GM10266 (cell line): Measurements from ENCODE around the gene MAGEA10.

Experiments
- DNase-seq: peaks from one replicate; pipeline ENCODE4 v3.0.0; 2012; ENCODE audit errors: extremely low spot score
- TF ChIP-seq, protein P1 (sequence below): IDR thresholded peaks from 2 replicates; pipeline ENCODE4 v1.5.1; 2012; ENCODE audit warnings: mild to moderate bottlenecking, low read depth; ENCODE audit not compliant: control insufficient read depth, insufficient read depth; ENCODE audit errors: missing control alignments

MAGEA10 gene

DNA sequence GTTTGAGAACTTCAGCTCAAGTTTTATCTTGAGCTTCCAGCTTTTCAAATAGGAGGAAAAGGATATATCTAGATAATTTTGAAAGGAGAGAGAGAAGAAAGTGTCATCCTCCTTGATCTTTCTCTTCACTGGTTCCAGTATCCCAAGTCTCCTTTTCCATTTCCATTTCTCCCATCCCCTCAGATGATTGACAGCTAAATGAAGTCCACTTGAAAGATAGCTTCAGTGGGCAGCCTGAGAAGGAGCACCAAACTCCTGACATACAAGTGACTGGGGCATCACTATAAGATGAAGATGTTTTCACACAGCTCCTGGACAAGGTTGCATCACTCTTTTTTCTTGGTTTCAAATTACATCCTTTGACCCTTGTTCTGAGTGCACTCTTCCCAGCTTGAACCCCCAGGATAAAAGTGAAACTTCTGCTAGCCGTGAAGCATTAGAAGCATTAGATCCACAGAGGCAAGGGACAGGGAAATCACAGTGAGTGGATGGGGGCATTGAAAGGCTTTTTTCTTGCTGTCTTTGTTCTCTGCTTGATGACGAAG, 17.5 kb upstream of the MAGEA10 start:
- TF ChIP-seq, protein P1, sequence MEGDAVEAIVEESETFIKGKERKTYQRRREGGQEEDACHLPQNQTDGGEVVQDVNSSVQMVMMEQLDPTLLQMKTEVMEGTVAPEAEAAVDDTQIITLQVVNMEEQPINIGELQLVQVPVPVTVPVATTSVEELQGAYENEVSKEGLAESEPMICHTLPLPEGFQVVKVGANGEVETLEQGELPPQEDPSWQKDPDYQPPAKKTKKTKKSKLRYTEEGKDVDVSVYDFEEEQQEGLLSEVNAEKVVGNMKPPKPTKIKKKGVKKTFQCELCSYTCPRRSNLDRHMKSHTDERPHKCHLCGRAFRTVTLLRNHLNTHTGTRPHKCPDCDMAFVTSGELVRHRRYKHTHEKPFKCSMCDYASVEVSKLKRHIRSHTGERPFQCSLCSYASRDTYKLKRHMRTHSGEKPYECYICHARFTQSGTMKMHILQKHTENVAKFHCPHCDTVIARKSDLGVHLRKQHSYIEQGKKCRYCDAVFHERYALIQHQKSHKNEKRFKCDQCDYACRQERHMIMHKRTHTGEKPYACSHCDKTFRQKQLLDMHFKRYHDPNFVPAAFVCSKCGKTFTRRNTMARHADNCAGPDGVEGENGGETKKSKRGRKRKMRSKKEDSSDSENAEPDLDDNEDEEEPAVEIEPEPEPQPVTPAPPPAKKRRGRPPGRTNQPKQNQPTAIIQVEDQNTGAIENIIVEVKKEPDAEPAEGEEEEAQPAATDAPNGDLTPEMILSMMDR, result no peak
- DNase-seq, result no peak

DNA sequence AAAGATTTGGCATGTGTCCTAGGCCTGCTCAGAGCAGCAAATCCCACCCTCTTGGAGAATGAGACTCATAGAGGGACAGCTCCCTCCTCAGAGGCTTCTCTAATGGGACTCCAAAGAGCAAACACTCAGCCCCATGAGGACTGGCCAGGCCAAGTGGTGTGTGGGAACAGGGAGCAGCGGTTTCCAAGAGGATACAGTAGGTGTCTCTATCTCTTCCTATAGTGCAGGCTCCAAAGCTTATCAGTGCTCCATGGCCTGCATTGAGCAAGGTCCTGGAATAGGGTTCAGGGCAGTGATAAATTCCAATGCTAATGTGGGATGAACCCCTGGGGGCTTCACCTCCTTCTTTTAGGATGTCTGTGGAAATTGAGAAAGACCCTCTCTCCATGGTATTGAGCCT, 15.7 kb upstream of the MAGEA10 start:
- TF ChIP-seq, protein P1, result no peak
- DNase-seq, result no peak

DNA sequence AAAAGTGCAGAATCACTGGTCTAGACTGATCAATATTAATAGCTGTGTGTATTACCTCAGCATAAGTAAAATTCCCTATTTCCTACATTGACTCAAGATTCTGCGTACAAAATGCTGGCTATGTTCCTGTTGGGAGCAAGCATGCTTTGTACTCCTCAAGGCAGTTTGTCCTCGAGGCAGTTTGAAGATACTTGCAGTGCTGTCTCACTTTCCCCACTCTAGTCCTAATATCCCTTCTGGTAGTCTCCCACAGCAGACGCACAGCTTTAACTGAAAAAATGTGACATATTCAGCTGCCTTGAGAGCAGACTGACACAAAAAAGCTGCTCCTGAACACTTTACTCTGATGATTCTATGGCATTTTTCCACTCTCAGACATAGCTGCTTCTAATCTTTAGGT, 12.9 kb upstream of the MAGEA10 start:
- TF ChIP-seq, protein P1, result no peak
- no peak for DNase-seq

DNA sequence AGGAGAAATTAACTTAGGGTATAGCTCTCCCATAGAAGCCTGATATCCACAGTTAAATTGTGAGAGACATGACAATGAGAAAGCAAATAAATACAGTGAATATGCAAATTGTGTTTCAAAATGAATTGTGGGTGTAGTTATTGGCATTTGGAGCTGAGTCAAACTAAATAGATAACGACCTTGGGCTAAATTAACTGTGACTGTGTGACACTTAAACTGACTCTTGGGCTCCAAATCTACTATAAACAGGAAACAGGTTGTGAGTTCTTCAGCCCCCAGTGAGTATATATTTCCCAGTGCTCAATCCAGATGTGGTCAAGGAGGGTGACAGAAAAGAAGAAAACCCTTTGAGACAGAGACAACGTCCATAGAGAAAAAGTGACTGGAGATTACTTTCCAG, 11.3 kb upstream of the MAGEA10 start:
- no peak for DNase-seq
- TF ChIP-seq, protein P1, result no peak

DNA sequence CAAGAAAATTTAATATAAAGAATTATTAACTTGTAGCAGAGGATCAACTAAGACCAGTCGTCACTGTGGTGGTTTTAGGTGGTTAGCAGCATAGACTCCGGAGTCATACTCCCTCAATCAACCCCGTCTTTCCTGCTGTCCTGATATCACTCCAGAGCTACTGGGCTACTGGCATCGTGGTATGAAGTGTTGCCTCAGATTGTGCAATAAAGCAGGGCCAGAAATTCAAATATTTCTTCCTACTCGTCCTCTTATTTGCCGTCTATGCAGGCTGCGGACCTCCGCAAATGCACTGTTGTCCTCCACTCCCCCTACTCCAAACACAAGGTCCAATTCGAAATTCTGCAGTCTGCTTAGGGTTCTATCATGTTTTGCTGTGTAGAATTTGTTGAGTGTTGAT, 1.2 kb upstream of the MAGEA10 start:
- TF ChIP-seq, protein P1, result no peak
- DNase-seq, result no peak

DNA sequence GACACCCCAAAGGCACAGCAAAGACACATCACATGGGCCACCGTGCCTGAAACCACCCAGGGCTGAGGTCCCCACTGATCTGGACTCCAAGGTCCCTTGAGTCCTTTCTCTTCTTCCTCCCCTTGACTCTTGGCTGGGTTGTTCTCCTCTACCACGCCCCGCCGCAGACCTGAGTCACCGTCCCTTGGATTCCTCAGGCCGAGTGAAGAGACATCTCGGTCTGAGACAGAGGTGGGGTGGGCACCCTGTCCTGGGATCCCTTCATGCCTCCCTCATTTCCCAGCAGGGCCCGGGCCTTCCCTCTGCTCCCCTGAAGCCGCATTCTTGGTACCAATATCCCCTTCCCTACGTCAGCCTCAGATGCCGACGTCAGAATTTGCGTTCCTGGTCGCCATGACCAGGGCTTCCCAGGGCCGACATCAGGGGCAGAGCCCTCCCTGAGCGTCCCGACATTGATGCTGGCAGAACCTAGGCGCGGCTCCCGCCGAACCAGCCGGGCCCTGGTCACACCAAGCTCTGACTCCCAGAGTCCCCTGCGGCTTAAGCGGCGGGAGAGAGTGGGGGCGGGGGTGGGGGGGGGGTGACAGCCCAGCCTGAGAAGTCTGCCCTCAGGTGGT, 498 bp downstream of the MAGEA10 start:
- DNase-seq, result no peak

DNA sequence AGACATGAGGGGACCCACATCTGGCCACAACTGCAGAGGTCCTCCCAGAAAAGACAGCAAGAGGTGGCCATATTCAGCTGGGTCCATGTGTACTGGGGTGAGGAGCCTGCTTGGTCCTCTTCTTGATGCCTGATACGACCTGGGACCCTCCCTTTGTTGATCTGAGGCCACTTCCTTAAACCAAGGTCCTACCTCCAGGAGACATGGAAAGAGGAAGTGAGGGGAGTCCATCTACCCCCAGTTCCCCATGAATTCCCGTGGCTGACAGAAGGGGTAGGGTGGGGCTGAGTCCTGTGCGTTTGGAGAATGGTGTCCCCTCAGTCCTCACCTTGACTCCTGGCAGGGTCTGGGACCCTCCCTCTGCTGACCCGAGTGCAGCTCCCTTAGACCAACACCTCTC, 2.1 kb downstream of the MAGEA10 start:
- TF ChIP-seq, protein P1, result no peak
- no peak for DNase-seq

More for the DNA sequence above, 498 bp downstream of the MAGEA10 start:
- TF ChIP-seq, protein P1, result no peak
